ENCODE results near the gene SLC6A2.

Gene SLC6A2

GRCh38 chr16:55651841-55652824 lies 3.7 kb upstream of the SLC6A2 start:
- DNase-seq = no peak

GRCh38 chr16:55653106-55653505 lies 2.7 kb upstream of the SLC6A2 start:
- DNase-seq = no peak

GRCh38 chr16:55655381-55655896 lies 349 bp upstream of the SLC6A2 start:
- DNase-seq = no peak

GRCh38 chr16:55656691-55657092 lies 904 bp downstream of the SLC6A2 start:
- DNase-seq = no peak

DNA sequence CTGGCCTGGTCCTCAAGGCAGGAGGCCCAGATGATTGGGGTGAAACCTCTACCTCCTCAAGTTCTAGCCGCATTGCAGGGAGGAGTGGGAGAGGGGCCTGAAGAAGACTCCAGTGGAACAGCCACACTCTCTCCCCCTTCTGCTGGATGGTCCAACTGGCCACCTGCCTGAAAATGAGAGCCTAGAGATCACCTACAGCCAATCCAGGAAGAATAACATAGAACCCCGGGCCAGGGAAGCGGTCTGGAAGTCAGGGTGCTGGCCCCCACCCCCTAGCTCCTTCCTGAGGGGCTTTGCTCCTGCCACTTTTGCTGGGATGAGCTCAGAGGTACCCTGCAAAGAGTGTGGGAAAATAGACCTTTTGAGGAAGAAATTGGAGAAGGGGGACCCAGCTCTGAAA lies 1.8 kb downstream of the SLC6A2 start:
- no peak for DNase-seq

GRCh38 chr16:55658898-55659420 lies 3.2 kb downstream of the SLC6A2 start:
- no peak for DNase-seq

DNA sequence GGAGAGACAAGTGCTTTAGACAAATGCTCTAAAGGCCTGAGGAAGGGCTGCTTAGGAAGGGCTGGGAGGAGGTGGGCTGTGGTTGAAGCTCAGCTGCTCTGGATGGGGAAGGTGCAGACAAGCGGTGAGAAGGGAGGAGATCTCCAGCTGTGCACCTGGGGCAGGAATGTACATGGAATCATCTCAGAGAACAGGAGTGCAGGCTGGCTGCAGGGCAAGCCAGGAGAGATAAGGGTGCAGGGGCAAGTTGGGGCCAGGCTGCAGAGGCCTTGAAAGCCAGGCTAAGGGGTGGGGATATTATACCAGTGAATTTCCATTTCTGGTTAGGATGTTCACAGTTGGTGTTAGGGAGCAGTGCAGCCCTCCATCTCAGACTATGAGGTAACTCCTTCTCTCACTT lies 4.2 kb downstream of the SLC6A2 start:
- no peak for DNase-seq

DNA sequence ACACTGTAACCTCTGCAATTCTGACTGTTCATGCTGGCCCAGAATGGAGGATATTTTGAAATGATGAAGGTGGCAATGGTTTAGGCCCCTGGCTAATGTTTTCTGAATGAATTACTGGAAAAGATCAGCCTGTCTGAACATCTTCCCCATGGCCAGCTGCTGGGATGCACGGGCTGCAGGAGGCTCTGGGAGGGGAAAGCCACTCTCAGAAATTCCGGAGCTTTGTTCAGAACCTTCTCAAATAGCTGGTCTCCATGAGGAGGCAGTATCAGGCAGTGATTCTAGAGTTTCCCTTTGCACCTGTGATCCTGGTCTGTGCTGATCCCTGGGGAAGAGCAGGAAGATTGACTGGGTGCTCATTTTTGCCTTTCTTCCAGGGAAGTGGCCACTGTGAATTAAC lies 5.0 kb downstream of the SLC6A2 start:
- no peak for DNase-seq

- no peak for DNase-seq
Measured at GRCh38 chr16:55661941-55662643, 6.3 kb downstream of the SLC6A2 start.

DNA sequence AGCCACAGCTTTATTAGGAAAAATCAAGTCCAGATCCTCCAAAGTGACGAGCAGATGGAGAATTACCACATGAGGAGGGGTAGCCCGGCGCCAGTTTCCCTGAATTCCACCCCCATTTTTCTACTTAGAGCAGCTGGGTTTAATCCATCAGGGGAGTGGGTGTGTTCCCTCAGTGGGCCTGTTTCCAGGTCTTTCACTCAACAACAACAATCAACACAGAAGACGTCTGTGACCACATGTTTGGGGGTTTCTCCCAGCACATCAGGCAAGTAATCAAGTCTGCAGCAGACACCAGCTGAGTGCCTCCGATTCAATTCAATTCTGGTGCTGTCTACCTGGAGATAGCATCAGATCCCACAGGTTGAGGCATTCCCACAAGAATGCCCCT lies 6.8 kb downstream of the SLC6A2 start:
- DNase-seq = no peak

- DNase-seq = no peak
Measured at GRCh38 chr16:55663225-55663624, 7.4 kb downstream of the SLC6A2 start.

DNA sequence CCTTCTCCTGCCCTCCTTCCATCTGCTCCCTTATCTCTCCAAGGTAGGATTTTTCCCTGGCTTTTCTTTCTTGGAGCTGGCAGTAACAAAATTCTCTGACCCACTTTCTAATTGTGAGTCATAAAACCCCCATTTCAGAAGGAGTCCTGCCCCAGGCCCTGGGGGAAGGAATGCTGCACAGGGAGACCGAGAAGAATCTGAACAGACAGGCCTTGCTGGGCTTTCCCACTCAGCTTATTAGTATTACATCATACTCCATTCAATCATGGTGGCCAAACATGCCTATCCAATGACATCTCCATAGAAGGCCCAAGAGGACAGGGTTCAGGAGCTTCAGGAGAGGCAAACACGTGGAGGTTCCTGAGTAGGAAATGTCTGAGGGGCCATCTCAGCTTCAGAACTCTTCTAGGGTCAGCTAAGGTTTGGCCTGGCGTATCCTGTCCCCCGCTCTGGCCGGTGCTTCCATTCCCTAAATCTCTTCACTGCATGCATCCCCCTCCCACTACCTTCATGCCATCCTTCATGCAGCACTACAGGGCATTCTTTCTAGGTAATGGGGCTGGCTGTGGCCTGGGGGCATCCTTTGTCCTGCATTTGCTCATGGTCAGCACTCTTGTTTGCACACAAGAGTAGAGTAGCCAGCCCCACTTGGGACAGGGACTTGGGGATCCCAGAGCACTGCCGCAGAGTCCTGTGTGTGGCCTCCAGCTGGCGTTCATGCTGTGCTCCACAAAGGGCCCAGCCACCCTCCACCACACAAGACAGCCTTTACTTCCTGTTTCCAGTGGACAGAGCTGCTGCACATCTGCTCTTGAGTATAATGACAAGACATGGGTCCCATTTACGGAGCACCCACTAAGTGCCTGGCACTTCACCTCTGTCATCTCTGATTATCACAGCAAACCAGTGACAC lies 8.2 kb downstream of the SLC6A2 start:
- DNase-seq = no peak

GRCh38 chr16:55664786-55665407 lies 9.1 kb downstream of the SLC6A2 start:
- no peak for DNase-seq

DNA sequence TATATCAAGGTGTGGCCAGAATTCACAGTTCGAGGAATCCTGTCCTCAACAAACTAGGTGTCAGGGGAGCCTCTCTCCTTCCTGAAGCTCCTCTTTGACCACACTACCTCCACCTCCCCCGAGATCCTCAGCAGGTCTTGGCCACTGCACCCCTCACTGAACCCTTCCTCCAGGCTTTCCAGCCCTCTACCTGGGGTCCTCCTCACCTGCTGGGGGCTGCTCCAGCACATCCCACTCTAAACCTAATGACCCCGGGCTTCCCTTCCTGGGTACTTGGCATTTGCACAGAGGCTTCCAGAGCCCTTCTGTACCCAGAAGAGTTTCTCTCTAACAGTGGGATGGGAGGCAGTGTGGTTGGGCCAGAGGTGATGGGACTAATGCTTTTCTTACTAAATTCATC lies 9.7 kb downstream of the SLC6A2 start:
- DNase-seq = no peak

GRCh38 chr16:55666012-55666411 lies 10.2 kb downstream of the SLC6A2 start:
- no peak for DNase-seq

DNA sequence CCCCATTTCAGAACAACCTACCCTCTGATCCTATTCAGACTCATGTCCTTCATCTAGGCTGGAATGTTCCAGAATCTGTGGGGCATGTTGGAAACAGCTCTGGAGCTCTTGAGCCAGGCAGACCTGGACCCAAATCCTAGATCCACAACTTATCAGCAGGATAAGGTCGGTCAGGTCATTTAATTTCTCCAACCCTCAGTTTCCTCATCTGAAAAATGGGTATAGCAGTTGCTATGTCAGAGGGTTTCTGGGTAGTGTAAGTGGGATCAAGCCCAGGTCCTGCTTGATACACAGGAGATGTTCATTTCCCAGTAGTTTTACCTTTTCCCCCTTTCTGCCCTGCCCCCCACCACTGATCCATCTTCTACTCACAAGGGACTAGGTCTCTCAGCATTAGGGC lies 12.0 kb downstream of the SLC6A2 start:
- no peak for DNase-seq

DNA sequence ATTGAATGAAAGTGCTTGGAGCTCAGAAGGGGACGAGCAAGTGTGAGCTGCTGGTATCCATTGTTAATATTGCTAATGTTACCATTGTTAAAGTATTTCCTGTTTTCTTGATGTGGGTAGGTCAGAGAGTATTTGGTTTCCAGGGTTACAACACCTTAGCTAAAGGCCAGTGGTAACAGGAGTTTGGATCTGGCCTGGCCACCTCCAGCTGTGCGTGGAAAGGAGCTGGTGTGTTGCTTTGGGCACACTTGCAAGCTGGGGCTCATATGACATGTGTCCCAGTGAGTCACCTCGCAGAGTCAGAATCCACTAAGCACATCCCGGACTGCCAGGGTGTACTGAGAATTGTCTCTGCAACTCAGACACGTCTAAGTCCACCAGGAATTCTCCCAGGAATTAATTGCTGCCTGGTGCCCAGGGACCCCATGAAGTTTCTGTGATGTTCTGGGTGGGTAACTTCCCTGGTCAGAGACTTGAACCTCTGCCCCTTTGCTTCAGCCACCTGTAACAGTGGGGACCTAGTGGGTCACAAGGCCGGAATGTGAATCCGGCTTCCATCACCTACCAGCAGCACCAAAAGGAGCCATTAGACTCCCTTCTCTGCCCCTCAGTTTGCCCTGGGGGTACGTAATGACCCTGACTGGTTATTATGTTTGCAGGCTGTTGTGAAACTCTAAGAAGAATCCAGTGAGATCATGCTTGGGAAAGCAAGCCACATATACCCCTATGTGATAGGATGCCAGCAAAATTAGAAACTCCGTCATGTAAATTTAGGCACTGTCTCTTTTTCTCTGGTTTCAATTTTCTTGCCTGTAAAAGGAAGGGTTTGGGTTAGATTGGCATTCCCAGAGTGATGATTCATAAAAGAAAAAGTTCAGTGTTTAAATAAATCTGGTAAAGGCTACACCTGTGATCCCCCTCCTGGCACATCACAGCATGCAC lies 12.8 kb downstream of the SLC6A2 start:
- no peak for DNase-seq

DNA sequence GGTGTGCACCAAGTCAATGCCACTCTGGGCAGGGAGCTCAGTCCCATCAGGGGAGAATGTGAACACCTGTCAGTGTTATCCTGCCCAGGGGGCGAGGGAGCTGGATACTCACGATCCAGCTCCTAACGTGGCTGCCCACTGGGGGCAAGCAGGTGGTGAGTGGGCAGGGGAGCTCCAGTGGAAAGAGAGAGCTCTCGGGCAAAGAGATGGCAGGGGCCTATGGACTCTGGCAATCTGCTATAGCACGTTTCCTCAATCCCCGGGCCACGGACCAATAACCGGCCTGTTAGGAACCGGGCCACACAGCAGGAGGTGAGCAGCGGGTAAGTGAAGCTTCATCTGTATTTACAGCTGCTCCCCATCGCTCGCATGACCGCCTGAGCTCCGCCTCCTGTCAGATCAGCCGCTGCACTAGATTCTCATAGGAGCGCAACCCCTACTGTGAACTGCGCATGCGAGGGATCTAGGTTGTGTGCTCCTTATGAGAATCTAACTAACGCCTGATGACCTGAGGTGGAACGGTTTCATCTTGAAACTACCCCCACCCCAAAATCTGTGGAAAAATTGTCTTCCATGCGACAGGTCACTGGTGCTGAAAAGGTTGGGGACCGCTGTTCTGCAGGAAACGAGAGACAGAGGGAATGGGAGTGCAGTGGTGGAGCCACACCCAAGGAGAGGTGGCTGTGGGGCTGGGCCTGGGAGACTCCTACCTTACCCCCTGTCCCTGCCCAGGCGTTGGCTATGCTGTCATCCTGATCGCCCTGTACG lies 15.6 kb downstream of the SLC6A2 start:
- no peak for DNase-seq

- no peak for DNase-seq
Measured at GRCh38 chr16:55671974-55672280, 16.1 kb downstream of the SLC6A2 start.

- no peak for DNase-seq
Measured at GRCh38 chr16:55672471-55672870, 16.7 kb downstream of the SLC6A2 start.

Measured in AML-193 (cell line).